Activated naive CD8-positive, alpha-beta T cell treated with anti-CD3 and anti-CD28 coated beads, Interleukin-2, amount 50 U/mL, for 24 hours (primary cell): ENCODE data around the gene ITIH3.

Experiments used
- ATAC-seq: fragments of 150-1000 bp; cut with Tn5 transposase; one replicate; pipeline ENCODE4 v1.10.0; 2021
- DNase-seq: peaks from one replicate; pipeline ENCODE4 v3.0.0; 2021
- H3K27ac Mint-ChIP-seq: one replicate; pipeline ENCODE4 v1.8.0; 2021; ENCODE audit warnings: mild to moderate bottlenecking, mixed read lengths
- H3K27me3 Mint-ChIP-seq: one replicate; pipeline ENCODE4 v1.8.0; 2021; ENCODE audit warnings: mixed read lengths
- H3K36me3 Mint-ChIP-seq: one replicate; pipeline ENCODE4 v1.8.0; 2021; ENCODE audit warnings: low read depth, mixed read lengths
- H3K4me1 Mint-ChIP-seq: one replicate; pipeline ENCODE4 v1.8.0; 2021; ENCODE audit warnings: mixed read lengths
- H3K4me3 Mint-ChIP-seq: one replicate; pipeline ENCODE4 v1.8.0; 2021; ENCODE audit warnings: mild to moderate bottlenecking, moderate library complexity, mixed read lengths
- H3K9me3 Mint-ChIP-seq: one replicate; pipeline ENCODE4 v1.8.0; 2021; ENCODE audit warnings: mixed read lengths

The ITIH3 gene

GRCh38 chr3:52820736-52821135 lies 26.1 kb downstream of the ITIH3 start:
- Mint-ChIP-seq H3K36me3 (no peaks in the 10 kb centered on the region), H3K4me1 (no peaks in the 10 kb centered on the region), H3K4me3 (no peak overlapping the region), H3K9me3 (no peaks in the 10 kb centered on the region), H3K27ac (no peak overlapping the region), H3K27me3 (no peaks in the 10 kb centered on the region)
- peak; percentile 22 for DNase-seq
- peak; percentile 53 for ATAC-seq

- Mint-ChIP-seq H3K9me3 (no peaks in the 10 kb centered on the region), H3K27ac (no peak overlapping the region), H3K27me3 (no peaks in the 10 kb centered on the region), H3K4me1 (no peaks in the 10 kb centered on the region), H3K36me3 (no peaks in the 10 kb centered on the region), H3K4me3 (no peak overlapping the region)
- DNase-seq: no peak
- no peak for ATAC-seq
These were observed 27.8 kb downstream of the ITIH3 start for GRCh38 chr3:52822363-52822762.

GRCh38 chr3:52824037-52824436 lies 29.4 kb downstream of the ITIH3 start:
- Mint-ChIP-seq H3K4me3 (no peak overlapping the region), H3K27me3 (no peaks in the 10 kb centered on the region), H3K9me3 (no peaks in the 10 kb centered on the region), H3K27ac (no peak overlapping the region), H3K36me3 (no peaks in the 10 kb centered on the region), H3K4me1 (no peaks in the 10 kb centered on the region)
- DNase-seq (no peak), ATAC-seq (no peak)

- Mint-ChIP-seq H3K9me3 (no peaks in the 10 kb centered on the region), H3K27me3 (no peaks in the 10 kb centered on the region), H3K27ac (no peak overlapping the region), H3K36me3 (no peaks in the 10 kb centered on the region), H3K4me3 (no peak overlapping the region), H3K4me1 (no peaks in the 10 kb centered on the region)
- no peak for DNase-seq
- ATAC-seq: no peak
These were observed 32.8 kb downstream of the ITIH3 start for GRCh38 chr3:52827441-52827840.

GRCh38 chr3:52827866-52828376 lies 33.3 kb downstream of the ITIH3 start:
- no peak overlapping the region for H3K27ac Mint-ChIP-seq
- DNase-seq (no peak), ATAC-seq (no peak)
- no peaks in the 10 kb centered on the region for H3K27me3 Mint-ChIP-seq
- no peak overlapping the region for H3K4me3 Mint-ChIP-seq
- no peaks in the 10 kb centered on the region for H3K36me3 Mint-ChIP-seq
- H3K9me3 Mint-ChIP-seq: no peaks in the 10 kb centered on the region
- H3K4me1 Mint-ChIP-seq: no peaks in the 10 kb centered on the region

- Mint-ChIP-seq H3K4me1 (no peaks in the 10 kb centered on the region), H3K4me3 (no peak overlapping the region), H3K27ac (no peak overlapping the region), H3K36me3 (no peaks in the 10 kb centered on the region), H3K9me3 (no peaks in the 10 kb centered on the region), H3K27me3 (no peaks in the 10 kb centered on the region)
- no peak for ATAC-seq
- no peak for DNase-seq
These were observed 34.9 kb downstream of the ITIH3 start for GRCh38 chr3:52829482-52829881.

GRCh38 chr3:52829906-52830463 lies 35.4 kb downstream of the ITIH3 start:
- H3K27ac Mint-ChIP-seq: no peak overlapping the region
- no peaks in the 10 kb centered on the region for H3K36me3 Mint-ChIP-seq
- no peaks in the 10 kb centered on the region for H3K9me3 Mint-ChIP-seq

DNA sequence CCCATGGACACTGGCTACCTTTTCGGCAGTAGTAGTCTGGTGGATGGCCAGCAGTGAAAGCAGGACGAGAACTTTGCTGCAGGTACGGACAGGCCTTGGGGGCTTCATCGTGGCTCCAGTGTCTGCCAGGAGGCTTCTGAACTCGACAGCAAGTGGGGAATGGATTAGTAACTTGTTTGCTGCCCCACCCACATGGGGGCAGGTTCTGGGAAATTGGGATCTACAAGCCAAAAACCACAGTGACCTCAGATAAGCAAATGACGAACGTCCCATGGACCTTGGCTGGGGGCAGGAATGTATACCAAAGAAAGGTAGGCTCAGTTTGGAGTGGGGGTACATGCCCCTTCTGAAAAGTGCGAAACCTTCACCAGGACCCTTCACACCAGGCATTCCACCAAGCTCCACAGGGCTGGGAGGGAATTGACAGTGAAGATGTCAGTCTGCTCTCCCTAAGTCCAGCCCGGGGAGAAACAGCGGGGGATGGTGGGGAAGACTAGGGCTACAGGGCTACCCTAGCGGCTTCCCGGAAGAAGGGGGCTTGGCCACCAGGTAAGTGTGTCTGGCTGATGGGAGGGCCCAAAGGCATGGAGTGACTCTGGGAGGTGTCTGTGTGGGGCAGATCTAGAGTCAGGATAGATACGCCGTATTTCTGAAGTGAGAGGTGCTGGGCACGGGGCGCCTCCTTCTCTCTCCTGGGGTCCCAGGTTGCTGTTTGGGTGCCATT lies 36.1 kb downstream of the ITIH3 start, which contains the start of gene ITIH4:
Gene ITIH4, minus strand, starts transcription at position 138 of the 724 bp plus-strand sequence. Its CDS starts 30 bp downstream, at position 108.
- Mint-ChIP-seq H3K36me3 (no peaks in the 10 kb centered on the region), H3K4me3 (no peak within 1 kb of the TSS), H3K27ac (no peak within 1 kb of the TSS), H3K4me1 (no peaks in the 10 kb centered on the region), H3K9me3 (no peaks in the 10 kb centered on the region), H3K27me3 (no peaks in the 10 kb centered on the region)
- DNase-seq (no peak), ATAC-seq (no peak)

More at GRCh38 chr3:52829906-52830463, 35.4 kb downstream of the ITIH3 start:
- H3K4me3 Mint-ChIP-seq: no peak overlapping the region
- H3K4me1 Mint-ChIP-seq: no peaks in the 10 kb centered on the region
- DNase-seq (no peak), ATAC-seq (no peak)
- no peaks in the 10 kb centered on the region for H3K27me3 Mint-ChIP-seq

- Mint-ChIP-seq H3K36me3 (no peaks in the 10 kb centered on the region), H3K27me3 (no peaks in the 10 kb centered on the region), H3K9me3 (no peaks in the 10 kb centered on the region), H3K27ac (no peak overlapping the region), H3K4me3 (no peak overlapping the region), H3K4me1 (no peaks in the 10 kb centered on the region)
- ATAC-seq (no peak), DNase-seq (no peak)
These were observed 37.1 kb downstream of the ITIH3 start for GRCh38 chr3:52831500-52832301.

DNA sequence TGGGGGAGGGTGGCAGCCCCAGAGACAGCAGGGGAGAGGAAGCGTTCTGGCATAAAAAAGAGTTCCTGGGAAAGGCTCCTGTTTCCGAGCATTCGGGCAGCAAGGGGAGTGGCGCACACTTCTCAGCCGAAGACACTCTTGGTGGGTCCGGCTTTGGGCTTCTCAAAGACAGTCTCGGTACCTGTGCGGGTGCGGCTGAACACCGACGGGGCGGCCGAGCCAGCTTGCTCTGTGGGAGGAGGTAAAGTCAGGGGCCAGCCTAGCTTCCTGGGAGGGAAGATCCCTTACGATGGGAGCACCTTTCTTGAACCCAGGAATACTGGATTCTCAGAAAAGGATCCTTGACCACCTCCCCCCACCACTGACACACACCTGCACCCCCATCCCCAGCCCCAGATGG lies 38.6 kb downstream of the ITIH3 start:
- Mint-ChIP-seq H3K36me3 (no peaks in the 10 kb centered on the region), H3K9me3 (no peaks in the 10 kb centered on the region), H3K4me1 (peaks cover 2% of the 10 kb centered on the region), H3K27ac (no peak overlapping the region), H3K4me3 (no peak overlapping the region), H3K27me3 (no peaks in the 10 kb centered on the region)
- ATAC-seq: no peak
- no peak for DNase-seq

- Mint-ChIP-seq H3K36me3 (no peaks in the 10 kb centered on the region), H3K27me3 (no peaks in the 10 kb centered on the region), H3K4me3 (no peak within 1 kb of the TSS), H3K9me3 (no peaks in the 10 kb centered on the region), H3K4me1 (peaks cover 13% of the 10 kb centered on the region), H3K27ac (no peak within 1 kb of the TSS)
- ATAC-seq (no peak), DNase-seq (no peak)
These were observed 40.4 kb downstream of the ITIH3 start, which contains the start of gene MUSTN1 for GRCh38 chr3:52834871-52835501. TSS of gene MUSTN1 (minus strand) at chr3:52835019. CDS start at chr3:52834948, 71 bp downstream.

- H3K9me3 Mint-ChIP-seq: no peaks in the 10 kb centered on the region
- no peak for ATAC-seq
- no peak overlapping the region for H3K27ac Mint-ChIP-seq
- no peak for DNase-seq
- H3K4me1 Mint-ChIP-seq: peaks cover 13% of the 10 kb centered on the region
- H3K4me3 Mint-ChIP-seq: no peak overlapping the region
- H3K27me3 Mint-ChIP-seq: no peaks in the 10 kb centered on the region
- H3K36me3 Mint-ChIP-seq: peaks cover 2% of the 10 kb centered on the region
These were observed 41.3 kb downstream of the ITIH3 start for GRCh38 chr3:52835766-52836470.

- Mint-ChIP-seq H3K27me3 (no peaks in the 10 kb centered on the region), H3K4me1 (peaks cover 13% of the 10 kb centered on the region), H3K4me3 (no peak overlapping the region), H3K36me3 (peaks cover 2% of the 10 kb centered on the region), H3K9me3 (no peaks in the 10 kb centered on the region), H3K27ac (no peak overlapping the region)
- DNase-seq (no peak), ATAC-seq (no peak)
These were observed 41.9 kb downstream of the ITIH3 start for GRCh38 chr3:52836471-52836845.

DNA sequence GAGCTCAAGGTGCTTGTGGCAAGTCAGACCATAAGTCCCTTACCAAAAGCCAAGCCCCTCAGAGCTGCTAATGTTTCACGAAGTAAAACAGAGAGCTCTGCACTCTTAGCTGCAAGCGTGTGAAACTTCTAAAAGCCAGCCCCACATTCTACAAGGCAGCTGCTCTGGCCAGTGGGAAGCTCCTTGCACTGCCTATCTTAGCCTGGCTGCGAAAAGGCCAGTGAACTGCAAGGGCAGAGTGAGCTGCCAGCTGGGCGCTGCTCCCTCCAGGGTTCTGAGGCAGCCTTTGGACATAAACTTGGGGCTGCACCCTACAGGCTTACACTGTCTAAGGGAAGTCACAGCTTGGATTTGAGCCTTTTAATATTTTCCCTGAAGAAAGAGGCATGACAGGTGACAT lies 42.4 kb downstream of the ITIH3 start:
- Mint-ChIP-seq H3K9me3 (no peaks in the 10 kb centered on the region), H3K4me3 (no peak overlapping the region), H3K27ac (no peak overlapping the region), H3K36me3 (peaks cover 6% of the 10 kb centered on the region), H3K4me1 (peaks cover 13% of the 10 kb centered on the region), H3K27me3 (no peaks in the 10 kb centered on the region)
- DNase-seq (no peak), ATAC-seq (no peak)
